Activated effector memory CD4-positive, alpha-beta T cell treated with Interleukin-2 at 50 U/mL for 16 hours (primary cell): ENCODE data around the gene RABL6.

Experiments used
- DNase-seq: peaks from one replicate; pipeline ENCODE4 v3.0.0-alpha.2; 2020

RABL6 gene

DNA sequence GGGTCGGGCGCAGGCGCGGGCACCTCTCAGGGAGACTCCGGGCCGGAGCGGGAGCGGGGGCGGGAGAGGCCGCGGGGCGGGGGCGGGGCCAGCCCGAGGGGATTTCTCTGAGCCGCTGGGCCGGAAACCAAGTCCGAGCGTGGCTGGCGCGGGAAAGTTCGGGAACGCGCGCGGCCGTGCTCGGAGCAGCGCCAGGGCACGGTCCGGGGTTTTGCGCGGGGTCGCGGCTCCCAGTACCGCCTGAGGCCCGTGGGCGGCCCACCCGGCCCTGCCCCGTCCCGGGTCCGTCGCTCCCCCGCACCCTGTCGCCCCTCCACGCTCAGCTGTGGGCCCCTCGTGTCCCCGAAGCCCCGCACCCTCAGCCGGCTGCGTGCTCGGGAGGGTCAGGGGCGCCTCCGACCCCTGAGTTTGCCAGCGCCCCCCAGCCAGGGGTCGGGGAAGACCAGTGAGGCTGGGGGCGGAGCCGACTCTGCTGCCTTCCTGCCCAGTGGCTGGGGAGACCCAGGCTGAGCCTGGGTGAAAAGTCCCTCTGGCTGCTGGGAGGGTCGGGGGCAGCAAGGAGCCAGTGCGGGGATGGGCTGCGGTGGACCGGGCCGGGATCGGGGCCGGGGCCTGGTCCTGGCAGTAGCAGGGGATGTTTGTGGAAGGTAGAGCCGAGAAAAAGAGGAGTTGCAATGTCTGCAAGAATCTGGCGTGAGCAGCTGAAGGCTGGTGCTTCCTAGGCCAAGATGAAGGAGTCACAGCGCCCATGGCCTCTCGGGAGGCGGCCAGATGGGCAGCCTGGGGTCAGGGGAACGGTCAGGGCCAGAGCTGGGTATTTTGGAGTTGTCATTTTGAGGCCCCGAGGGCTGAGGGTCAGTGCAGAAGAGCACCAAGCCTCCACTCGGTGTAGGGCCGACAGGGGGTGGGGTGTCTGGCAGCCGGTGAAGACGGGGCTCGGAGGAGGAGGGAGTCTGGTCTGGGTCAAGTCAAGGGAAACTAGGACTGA, 79.2 kb downstream of the RABL6 start:
- DNase-seq: no peak

DNA sequence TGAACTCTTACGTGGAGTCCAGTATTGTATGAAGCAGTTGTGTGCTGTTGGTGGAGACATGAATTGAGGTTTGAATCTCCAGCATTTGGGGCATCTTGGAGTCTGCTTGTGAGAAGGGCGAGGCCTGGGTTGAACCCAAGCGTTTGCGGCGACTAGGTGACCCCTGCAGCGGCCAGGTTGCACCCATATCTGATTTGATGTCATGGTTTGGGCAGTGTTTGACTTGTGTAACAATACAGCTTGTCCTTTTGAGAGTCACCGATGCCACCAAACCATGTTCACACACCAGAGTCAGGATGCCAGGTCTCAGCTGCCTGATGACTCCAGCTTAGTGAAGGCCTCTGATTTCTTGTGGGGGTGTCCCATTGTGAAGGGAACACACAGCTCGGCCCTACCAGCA, 80.7 kb downstream of the RABL6 start:
- DNase-seq: no peak

DNA sequence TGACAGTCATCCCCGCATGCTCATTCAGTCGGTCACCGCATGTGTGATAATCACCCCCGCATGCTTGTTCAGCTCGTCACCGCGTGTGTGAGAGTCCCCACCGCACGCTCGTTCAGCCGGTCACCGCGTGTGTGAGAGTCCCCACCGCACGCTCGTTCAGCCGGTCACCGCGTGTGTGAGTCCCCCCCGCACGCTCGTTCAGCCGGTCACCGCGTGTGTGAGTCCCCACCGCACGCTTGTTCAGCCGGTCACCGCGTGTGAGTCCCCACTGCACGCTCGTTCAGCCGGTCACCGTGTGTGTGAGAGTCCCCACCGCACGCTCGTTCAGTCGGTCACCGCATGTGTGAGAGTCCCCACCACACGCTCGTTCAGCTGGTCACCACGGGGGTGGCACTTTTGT, 82.1 kb downstream of the RABL6 start:
- DNase-seq: no peak

DNA sequence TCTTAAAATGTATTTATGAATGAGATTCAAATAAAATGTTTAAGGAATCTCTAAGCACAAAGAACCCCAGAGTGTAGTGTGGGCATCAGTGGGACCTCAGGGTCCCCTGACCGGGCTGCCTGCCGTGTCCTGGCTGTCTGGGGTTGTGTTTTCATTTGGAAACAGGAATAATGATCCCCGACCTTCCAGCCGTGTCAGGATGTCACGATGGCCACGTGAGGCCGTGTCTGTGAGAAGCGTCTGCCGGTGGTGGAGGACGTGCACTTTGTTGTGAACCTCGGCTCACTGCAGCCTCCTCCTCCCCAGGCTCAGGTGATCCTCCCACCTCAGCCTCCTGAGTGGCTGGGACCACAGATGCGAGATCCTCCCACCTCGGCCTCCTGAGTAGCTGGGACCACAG, 82.9 kb downstream of the RABL6 start:
- DNase-seq: no peak
